ENCODE results near the gene GPS1. TPM values are rescaled to one million over a fixed set of nuclear protein-coding genes. Genes with fewer than 3 reads are reported as not detected.

GPS1 gene
- total RNA-seq, 1 donor from 2014 or later = 105 TPM

GRCh38 chr17:82089723-82090548 lies 38.2 kb downstream of the GPS1 start:
- no peak for DNase-seq (ENCODE audit: low spot score in 2 of 2, unreplicated experiment in 2 of 2)
- Mint-ChIP-seq H3K4me1 (no peaks in the 10 kb centered on the region), H3K4me3 (no peak overlapping the region), H3K27ac (no peak overlapping the region), H3K36me3 (peaks cover 6% of the 10 kb centered on the region), H3K9me3 (no peaks in the 10 kb centered on the region), H3K27me3 (ENCODE audit: low read depth) (no peaks in the 10 kb centered on the region)
- no peak for TF ChIP-seq CTCF (IDR thresholded peaks at IDR 0.05; ENCODE audit: unreplicated experiment)

GRCh38 chr17:82090549-82091263 lies 39.0 kb downstream of the GPS1 start:
- Mint-ChIP-seq H3K27me3 (ENCODE audit: low read depth) (no peaks in the 10 kb centered on the region), H3K4me1 (peaks cover 4% of the 10 kb centered on the region), H3K4me3 (no peak overlapping the region), H3K36me3 (peaks cover 6% of the 10 kb centered on the region), H3K9me3 (no peaks in the 10 kb centered on the region), H3K27ac (no peak overlapping the region)
- DNase-seq (ENCODE audit: low spot score in 2 of 2, unreplicated experiment in 2 of 2) = no peak
- TF ChIP-seq CTCF (IDR thresholded peaks at IDR 0.05; ENCODE audit: unreplicated experiment) = no peak

DNA sequence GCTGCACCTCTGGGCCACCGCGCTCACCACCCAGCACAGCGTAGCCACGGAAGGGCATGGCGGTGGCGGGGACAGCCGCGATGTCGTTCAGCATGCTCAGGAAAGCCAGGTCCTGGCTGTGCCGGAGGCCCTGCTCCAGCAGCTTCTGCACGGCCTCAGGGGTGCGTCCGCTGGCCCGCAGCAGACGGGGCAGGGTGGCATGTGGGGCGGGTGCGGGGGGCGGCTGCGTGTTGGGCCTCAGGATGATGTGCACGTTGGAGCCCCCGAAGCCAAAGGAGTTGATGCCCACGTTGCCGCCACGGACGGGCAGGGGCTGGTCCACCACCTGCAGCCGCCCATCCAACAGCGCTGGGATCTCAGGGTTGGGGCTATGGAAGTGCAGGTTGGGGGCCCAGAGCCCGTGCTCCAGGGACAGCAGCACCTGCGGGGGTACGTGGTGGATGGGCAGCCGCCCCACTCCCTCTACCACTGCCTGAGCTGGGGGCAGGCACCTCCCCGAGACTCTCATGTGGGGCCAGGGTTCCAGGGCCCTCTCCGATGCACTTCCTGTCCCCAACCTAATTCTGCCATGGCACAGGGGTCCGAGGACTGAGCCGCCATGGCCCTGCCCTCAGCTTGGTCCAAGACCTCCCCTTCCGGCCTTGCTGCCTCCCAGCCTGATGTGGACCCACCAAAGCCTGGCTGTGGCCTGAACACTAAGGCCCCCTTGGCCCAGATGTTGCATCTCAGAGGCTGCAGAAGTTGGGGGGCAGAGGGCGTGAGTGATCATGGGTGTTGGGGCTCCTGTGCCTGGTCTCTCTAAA lies 39.8 kb downstream of the GPS1 start:
- Mint-ChIP-seq H3K9me3 (no peaks in the 10 kb centered on the region), H3K36me3 (peaks cover 6% of the 10 kb centered on the region), H3K4me3 (no peak overlapping the region), H3K4me1 (peaks cover 10% of the 10 kb centered on the region), H3K27ac (no peak overlapping the region), H3K27me3 (ENCODE audit: low read depth) (no peaks in the 10 kb centered on the region)
- no peak for DNase-seq (ENCODE audit: low spot score in 2 of 2, unreplicated experiment in 2 of 2)
- TF ChIP-seq CTCF (IDR thresholded peaks at IDR 0.05; ENCODE audit: unreplicated experiment) = no peak

DNA sequence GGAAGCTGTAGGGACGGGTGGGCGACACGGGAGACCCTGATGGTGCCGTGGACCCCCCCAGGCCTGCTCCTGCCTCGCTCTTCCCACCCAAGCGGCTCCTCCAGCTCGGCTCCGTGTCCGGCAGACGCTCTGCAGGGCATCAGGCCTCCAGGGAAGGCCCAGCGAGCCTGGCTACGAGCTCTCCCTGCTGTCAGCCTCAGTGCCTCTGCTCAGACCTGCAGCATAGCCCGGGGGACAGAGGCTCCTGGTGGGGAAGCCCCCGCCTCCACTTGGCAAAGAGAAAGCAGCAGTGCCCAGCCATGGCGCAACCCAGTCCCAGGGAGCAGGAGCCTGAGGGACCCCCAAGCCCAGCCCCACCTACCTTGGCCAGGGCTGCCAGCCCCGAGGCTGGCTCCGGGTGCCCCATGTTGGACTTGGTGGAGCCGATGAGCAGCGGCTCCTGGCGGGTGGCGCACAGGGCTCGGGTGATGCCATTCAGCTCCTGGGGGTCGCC lies 40.4 kb downstream of the GPS1 start:
- Mint-ChIP-seq H3K9me3 (no peaks in the 10 kb centered on the region), H3K27me3 (ENCODE audit: low read depth) (no peaks in the 10 kb centered on the region), H3K27ac (no peak overlapping the region), H3K36me3 (peaks cover 6% of the 10 kb centered on the region), H3K4me1 (peaks cover 10% of the 10 kb centered on the region), H3K4me3 (no peak overlapping the region)
- DNase-seq (ENCODE audit: low spot score in 2 of 2, unreplicated experiment in 2 of 2) = no peak
- no peak for TF ChIP-seq CTCF (IDR thresholded peaks at IDR 0.05; ENCODE audit: unreplicated experiment)

DNA sequence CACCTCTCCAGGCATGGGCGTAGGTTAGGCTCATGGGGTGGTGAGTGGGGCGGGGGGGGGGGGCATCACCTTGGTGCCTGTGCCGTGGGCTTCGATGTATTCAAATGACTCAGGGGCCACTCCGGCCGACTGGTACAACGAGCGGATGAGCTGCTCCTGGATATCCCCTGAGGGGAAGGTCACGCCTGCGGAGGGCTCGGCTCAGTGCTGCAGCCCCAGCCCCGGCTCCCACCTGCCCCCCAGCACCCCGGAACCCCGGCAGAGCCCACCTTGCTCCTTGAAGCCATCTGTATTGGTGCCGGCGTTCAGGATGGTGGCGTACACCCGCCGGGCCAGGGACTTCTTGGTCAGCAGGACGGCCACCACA lies 40.9 kb downstream of the GPS1 start:
- DNase-seq (ENCODE audit: low spot score in 2 of 2, unreplicated experiment in 2 of 2) = peak in 1 of 2 experiments; percentile 18
- no peak for TF ChIP-seq CTCF (IDR thresholded peaks at IDR 0.05; ENCODE audit: unreplicated experiment)
- Mint-ChIP-seq H3K4me1 (peaks cover 10% of the 10 kb centered on the region), H3K27me3 (ENCODE audit: low read depth) (no peaks in the 10 kb centered on the region), H3K9me3 (no peaks in the 10 kb centered on the region), H3K4me3 (no peak overlapping the region), H3K27ac (no peak overlapping the region), H3K36me3 (peaks cover 6% of the 10 kb centered on the region)
